ENCODE data around the gene FTL.

GRCh38 chr19:48945817-48946216 lies 19.3 kb upstream of the FTL start:
- no peak for TF ChIP-seq CTCF (IDR thresholded peaks at IDR 0.05)
- no peak for TF ChIP-seq POLR2A (IDR thresholded peaks at IDR 0.05)
